ENCODE data around the gene NHLRC2. TPM values are rescaled to one million over a fixed set of nuclear protein-coding genes. Genes with fewer than 3 reads are reported as not detected.

The NHLRC2 gene
- total and polyA plus RNA-seq, 5 donors, result 14.9 to 79.8 (median 64.8) TPM

GRCh38 chr10:113958631-113959382 lies 104.3 kb downstream of the NHLRC2 start:
- no peaks in the 10 kb centered on the region for H3K27me3 ChIP-seq (ENCODE audit: control insufficient read depth, insufficient read depth)
- DNase-seq (peak; percentile 49 to 62 (median 59)), ATAC-seq (peak; percentile 80 to 88)
- H3K27ac ChIP-seq (ENCODE audit: low read length), result peak overlapping the region; percentile 57
- H3K4me3 ChIP-seq (ENCODE audit: low read length), result no peak overlapping the region
- H3K9me3 ChIP-seq (ENCODE audit: control insufficient read depth, low read length), result no peaks in the 10 kb centered on the region
- peaks cover 2% of the 10 kb centered on the region for H3K4me1 ChIP-seq (ENCODE audit: control insufficient read depth, insufficient read depth, low read length)
- 56% methylated on average over 11 of the region's 11 CpGs for WGBS
- intact Hi-C loops (cut with DNase I), result no loop called here

DNA sequence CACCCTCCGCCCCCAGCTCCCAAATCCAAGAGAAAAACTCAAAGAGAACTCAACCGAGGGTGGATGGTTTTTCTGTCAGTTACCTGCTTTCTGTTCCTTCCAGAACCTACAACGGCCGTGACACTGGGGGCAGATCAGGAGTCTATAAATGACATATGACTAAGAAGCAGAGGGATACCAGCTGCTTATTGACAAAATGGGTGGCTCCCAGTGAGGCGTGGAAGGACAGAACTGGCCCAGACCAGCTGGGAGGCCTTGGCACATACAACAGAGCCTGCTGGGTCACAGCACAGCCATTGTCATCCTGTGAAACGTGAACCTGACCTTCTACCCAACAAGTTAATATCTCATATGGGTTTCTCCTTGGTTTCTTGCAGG lies 104.9 kb downstream of the NHLRC2 start:
- 83% methylated on average over 6 of the region's 6 CpGs for WGBS
- Histone ChIP-seq H3K27me3 (ENCODE audit: control insufficient read depth, insufficient read depth) (no peaks in the 10 kb centered on the region), H3K4me3 (ENCODE audit: low read length) (no peak overlapping the region), H3K9me3 (ENCODE audit: control insufficient read depth, low read length) (no peaks in the 10 kb centered on the region), H3K4me1 (ENCODE audit: control insufficient read depth, insufficient read depth, low read length) (peaks cover 2% of the 10 kb centered on the region), H3K27ac (ENCODE audit: low read length) (no peak overlapping the region)
- intact Hi-C loops (cut with DNase I), result no loop called here
- ATAC-seq, result no peak
- peak in 1 of 3 donors; percentile 45 for DNase-seq

DNA sequence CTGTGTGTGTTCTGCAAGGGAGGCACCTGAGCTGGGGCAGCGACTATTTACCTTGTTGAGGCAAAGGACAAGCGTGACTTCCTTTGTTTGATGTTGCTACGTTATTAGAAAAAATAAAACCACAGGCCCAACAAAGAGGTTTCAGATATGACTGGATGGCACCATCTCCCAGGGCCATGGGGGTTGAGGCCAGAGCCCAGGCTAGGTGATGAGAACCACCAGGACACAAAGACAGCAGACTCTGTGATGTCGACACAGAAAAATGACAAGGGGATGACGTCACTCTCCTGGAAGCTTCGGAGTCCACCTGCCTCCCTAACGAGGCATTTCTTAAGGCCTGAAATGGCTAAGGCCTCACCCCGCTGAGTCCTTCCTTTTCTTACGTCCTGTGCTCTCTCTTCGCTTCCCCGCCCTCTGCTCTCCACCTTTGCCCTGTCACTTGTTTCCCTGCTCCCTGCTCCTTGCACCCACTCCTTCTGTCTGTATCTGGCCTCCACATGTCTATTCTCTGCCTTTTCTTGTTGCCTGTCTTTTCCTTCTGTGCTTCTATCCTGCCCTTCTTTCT lies 106.2 kb downstream of the NHLRC2 start:
- peak in 1 of 2 donors; percentile 15 for ATAC-seq
- Histone ChIP-seq H3K9me3 (ENCODE audit: control insufficient read depth, low read length) (no peaks in the 10 kb centered on the region), H3K4me1 (ENCODE audit: control insufficient read depth, insufficient read depth, low read length) (peaks cover 2% of the 10 kb centered on the region), H3K4me3 (ENCODE audit: low read length) (no peak overlapping the region), H3K27ac (ENCODE audit: low read length) (no peak overlapping the region), H3K27me3 (ENCODE audit: control insufficient read depth, insufficient read depth) (no peaks in the 10 kb centered on the region)
- DNase-seq, result no peak
- WGBS, result 80% methylated on average over 11 of the region's 11 CpGs
- intact Hi-C loops (cut with DNase I), result no loop called here

- H3K9me3 ChIP-seq (ENCODE audit: control insufficient read depth, low read length), result no peaks in the 10 kb centered on the region
- peaks cover 2% of the 10 kb centered on the region for H3K4me1 ChIP-seq (ENCODE audit: control insufficient read depth, insufficient read depth, low read length)
- H3K27ac ChIP-seq (ENCODE audit: low read length), result no peak overlapping the region
- H3K4me3 ChIP-seq (ENCODE audit: low read length), result no peak overlapping the region
- ATAC-seq, result no peak
- no peaks in the 10 kb centered on the region for H3K27me3 ChIP-seq (ENCODE audit: control insufficient read depth, insufficient read depth)
- intact Hi-C loops (cut with DNase I), result no loop called here
- no peak for DNase-seq
- WGBS, result 83% methylated on average over 14 of the region's 14 CpGs
Observed at GRCh38 chr10:113961182-113962031, 106.9 kb downstream of the NHLRC2 start.

DNA sequence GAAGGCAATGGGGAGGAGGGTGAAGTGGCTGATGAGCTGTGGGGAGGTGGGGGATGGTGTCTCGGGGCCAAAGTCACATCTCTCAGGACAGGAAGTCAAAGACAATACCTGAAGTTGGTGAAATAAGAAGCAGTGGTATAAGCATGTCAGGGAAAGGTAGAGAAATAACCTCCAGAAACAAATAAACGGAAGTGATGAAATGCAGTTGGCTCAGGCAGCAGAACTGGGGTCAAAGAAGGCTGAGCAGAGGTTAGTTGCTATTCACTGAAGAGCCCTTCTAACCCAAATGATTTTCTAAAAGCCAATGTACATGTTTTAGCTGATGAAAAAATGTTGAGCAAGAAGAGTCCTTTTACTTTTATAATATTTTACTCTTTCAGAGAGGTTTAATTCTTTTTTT lies 110.6 kb downstream of the NHLRC2 start:
- intact Hi-C loops (cut with DNase I), result no loop called here
- H3K4me1 ChIP-seq (ENCODE audit: control insufficient read depth, insufficient read depth, low read length), result no peaks in the 10 kb centered on the region
- ATAC-seq (no peak), DNase-seq (no peak)
- no peak overlapping the region for H3K27ac ChIP-seq (ENCODE audit: low read length)
- H3K27me3 ChIP-seq (ENCODE audit: control insufficient read depth, insufficient read depth), result no peaks in the 10 kb centered on the region
- H3K9me3 ChIP-seq (ENCODE audit: control insufficient read depth, low read length), result no peaks in the 10 kb centered on the region
- 46% methylated on average over 2 of the region's 2 CpGs for WGBS
- no peak overlapping the region for H3K4me3 ChIP-seq (ENCODE audit: low read length)

DNA sequence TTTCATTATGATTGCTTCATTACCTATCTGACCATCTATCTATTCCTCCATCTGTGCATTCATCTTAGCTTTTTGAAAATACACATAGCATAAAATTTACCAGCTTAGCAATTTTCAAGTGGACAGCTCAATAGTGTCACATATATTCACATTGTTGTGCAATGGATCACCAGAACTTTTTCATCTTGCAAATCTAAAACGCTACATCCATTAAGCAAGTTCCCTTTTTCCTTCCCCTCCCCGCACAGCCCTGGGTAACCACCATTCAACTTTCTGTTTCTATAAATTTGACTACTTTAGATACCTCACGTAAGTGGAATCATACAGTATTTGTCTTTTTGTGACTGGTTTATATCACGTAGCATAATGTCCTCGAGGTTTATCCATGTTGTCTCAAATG lies 111.2 kb downstream of the NHLRC2 start:
- H3K27me3 ChIP-seq (ENCODE audit: control insufficient read depth, insufficient read depth), result no peaks in the 10 kb centered on the region
- ATAC-seq, result peak in 1 of 2 donors; percentile 26
- H3K9me3 ChIP-seq (ENCODE audit: control insufficient read depth, low read length), result no peaks in the 10 kb centered on the region
- intact Hi-C loops (cut with DNase I), result no loop called here
- no peak overlapping the region for H3K27ac ChIP-seq (ENCODE audit: low read length)
- H3K4me3 ChIP-seq (ENCODE audit: low read length), result no peak overlapping the region
- 62% methylated on average over 5 of the region's 5 CpGs for WGBS
- no peaks in the 10 kb centered on the region for H3K4me1 ChIP-seq (ENCODE audit: control insufficient read depth, insufficient read depth, low read length)
- no peak for DNase-seq

Other genes starting within 250 kb of the NHLRC2 start
- gene NRAP, start 190.6 kb upstream of the NHLRC2 start, total RNA-seq, result 100 to 1,000 TPM; 232 to 479 (median 284) TPM
- 117 TPM for gene NRAP, start 190.6 kb upstream of the NHLRC2 start, polyA plus RNA-seq
- gene CASP7, start 174.7 kb upstream of the NHLRC2 start, total RNA-seq, result 10 to 100 TPM; 10.4 to 17.2 (median 13.9) TPM
- 9.4 TPM for gene CASP7, start 174.7 kb upstream of the NHLRC2 start, polyA plus RNA-seq
- gene PLEKHS1, start 103.0 kb upstream of the NHLRC2 start, total RNA-seq, result not detected
- not detected for gene PLEKHS1, start 103.0 kb upstream of the NHLRC2 start, polyA plus RNA-seq
- gene DCLRE1A, start 579 bp upstream of the NHLRC2 start, total RNA-seq, result 1 to 10 TPM; 5.0 to 7.3 (median 6.6) TPM
- 4.5 TPM for gene DCLRE1A, start 579 bp upstream of the NHLRC2 start, polyA plus RNA-seq
- gene ADRB1, start 189.2 kb downstream of the NHLRC2 start, total RNA-seq, result 10 to 100 TPM; 39.5 to 60.8 (median 47.1) TPM
- 33.4 TPM for gene ADRB1, start 189.2 kb downstream of the NHLRC2 start, polyA plus RNA-seq